COLO668 (cell line): Measurements from ENCODE around the gene LTBP2.

ENCODE experiments used
- DNase-seq: peaks from one replicate; lab custom pipeline; 2025; ENCODE audit not compliant: unreplicated experiment; lab: John Stamatoyannopoulos, UW

LTBP2 gene

GRCh38 chr14:74611650-74612349 lies at the start of gene LTBP2:
Gene LTBP2 (minus strand): TSS chr14:74612237. CDS start chr14:74611944, 293 bp downstream.
- peak; percentile 62 for DNase-seq

- DNase-seq = no peak
Measured at GRCh38 chr14:74660863-74661262, 48.8 kb upstream of the LTBP2 start.

GRCh38 chr14:74660167-74660566 lies 48.1 kb upstream of the LTBP2 start:
- DNase-seq = no peak

GRCh38 chr14:74658535-74659131 lies 46.6 kb upstream of the LTBP2 start:
- DNase-seq = no peak

GRCh38 chr14:74656964-74657363 lies 44.9 kb upstream of the LTBP2 start:
- no peak for DNase-seq

GRCh38 chr14:74655599-74656395 lies 43.8 kb upstream of the LTBP2 start:
- no peak for DNase-seq

GRCh38 chr14:74654931-74655330 lies 42.9 kb upstream of the LTBP2 start:
- DNase-seq = no peak

GRCh38 chr14:74653386-74654138 lies 41.5 kb upstream of the LTBP2 start:
- DNase-seq = no peak

- DNase-seq = no peak
Measured at GRCh38 chr14:74652541-74652940, 40.5 kb upstream of the LTBP2 start.

GRCh38 chr14:74650927-74651686 lies 39.1 kb upstream of the LTBP2 start:
- DNase-seq = no peak

- no peak for DNase-seq
Measured at GRCh38 chr14:74649673-74650072, 37.6 kb upstream of the LTBP2 start.

GRCh38 chr14:74649167-74649566 lies 37.1 kb upstream of the LTBP2 start:
- DNase-seq = no peak

- DNase-seq = no peak
Measured at GRCh38 chr14:74648601-74649000, 36.6 kb upstream of the LTBP2 start.

- DNase-seq = peak; percentile 85
Measured at GRCh38 chr14:74647678-74648461, 35.8 kb upstream of the LTBP2 start.

GRCh38 chr14:74647061-74647677 lies 35.1 kb upstream of the LTBP2 start:
- DNase-seq = no peak

GRCh38 chr14:74645756-74646470 lies 33.9 kb upstream of the LTBP2 start:
- no peak for DNase-seq

GRCh38 chr14:74645244-74645643 lies 33.2 kb upstream of the LTBP2 start:
- no peak for DNase-seq

GRCh38 chr14:74641601-74642391 lies 29.8 kb upstream of the LTBP2 start:
- DNase-seq = no peak
